ENCODE data around the gene PARP4. TPM values are rescaled to one million over a fixed set of nuclear protein-coding genes. Genes with fewer than 3 reads are reported as not detected.
"Not testable (repeated sequence)": the region's sequence is repeated elsewhere in the genome, so short reads cannot be mapped to it uniquely, and the experiment has no call there.

Gene PARP4
- total and polyA plus RNA-seq, 2 of the 13 experiments (the other 11 are each of a cell fraction or from before 2014, with no cell fraction given): 40.5 to 42.6 TPM

DNA sequence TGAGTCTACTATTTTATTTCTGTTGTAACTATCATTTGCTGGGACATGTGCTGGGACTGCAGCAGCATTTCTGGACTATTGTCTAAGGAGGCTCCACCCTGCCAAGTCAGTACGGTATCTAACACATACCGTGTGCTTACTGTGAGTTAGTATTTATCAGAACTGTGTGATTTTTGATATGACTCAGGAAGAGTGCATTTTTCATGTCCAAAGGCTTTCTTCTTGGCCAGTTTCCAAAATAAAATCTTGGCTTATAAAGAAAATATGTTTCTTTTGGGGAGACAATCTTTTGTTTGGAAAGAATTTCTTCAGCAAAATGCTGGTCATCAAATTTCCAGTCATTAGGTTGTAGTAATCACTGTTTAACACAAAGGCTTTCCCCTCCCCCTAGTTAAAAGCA lies 11.6 kb downstream of the PARP4 start:
- in situ Hi-C loops (cut with HindIII; ENCODE audit: extremely low pct_ligation_motif_present, low pct_unique_long_range_greater_than_20kb) (no loop called here), intact Hi-C loops (cut with micrococcal nuclease; ENCODE audit: unreplicated experiment) (no loop called here)
- TF ChIP-seq MBD4 (IDR thresholded peaks at IDR 0.05; ENCODE audit: borderline replicate concordance, low read length) (no peak), KMT2A (CRISPR knock-in tag; IDR thresholded peaks at IDR 0.05) (no peak), JUN (CRISPR knock-in tag; IDR thresholded peaks at IDR 0.05) (no peak), TCF12 (IDR thresholded peaks at IDR 0.05) (no peak), TCF12 (CRISPR knock-in tag; IDR thresholded peaks at IDR 0.05) (no peak), ZNF747 (CRISPR knock-in tag; IDR thresholded peaks at IDR 0.05; ENCODE audit: borderline replicate concordance) (no peak), ZNF777 (CRISPR knock-in tag; IDR thresholded peaks at IDR 0.05) (no peak)
- TF ChIP-seq, protein P1, sequence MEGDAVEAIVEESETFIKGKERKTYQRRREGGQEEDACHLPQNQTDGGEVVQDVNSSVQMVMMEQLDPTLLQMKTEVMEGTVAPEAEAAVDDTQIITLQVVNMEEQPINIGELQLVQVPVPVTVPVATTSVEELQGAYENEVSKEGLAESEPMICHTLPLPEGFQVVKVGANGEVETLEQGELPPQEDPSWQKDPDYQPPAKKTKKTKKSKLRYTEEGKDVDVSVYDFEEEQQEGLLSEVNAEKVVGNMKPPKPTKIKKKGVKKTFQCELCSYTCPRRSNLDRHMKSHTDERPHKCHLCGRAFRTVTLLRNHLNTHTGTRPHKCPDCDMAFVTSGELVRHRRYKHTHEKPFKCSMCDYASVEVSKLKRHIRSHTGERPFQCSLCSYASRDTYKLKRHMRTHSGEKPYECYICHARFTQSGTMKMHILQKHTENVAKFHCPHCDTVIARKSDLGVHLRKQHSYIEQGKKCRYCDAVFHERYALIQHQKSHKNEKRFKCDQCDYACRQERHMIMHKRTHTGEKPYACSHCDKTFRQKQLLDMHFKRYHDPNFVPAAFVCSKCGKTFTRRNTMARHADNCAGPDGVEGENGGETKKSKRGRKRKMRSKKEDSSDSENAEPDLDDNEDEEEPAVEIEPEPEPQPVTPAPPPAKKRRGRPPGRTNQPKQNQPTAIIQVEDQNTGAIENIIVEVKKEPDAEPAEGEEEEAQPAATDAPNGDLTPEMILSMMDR (CRISPR knock-in tag; IDR thresholded peaks at IDR 0.05): no peak
- H3K9me3 ChIP-seq (ENCODE audit: low read length): no peaks in the 10 kb centered on the region
- ChIA-PET CTCF (ENCODE audit: low intra/inter-chr PET ratio, low total read pairs) (no interaction called here), POLR2A (no interaction called here)
- H4K20me1 ChIP-seq (ENCODE audit: insufficient read depth, low read length): 0 out of 2 replicates have a peak, but pooled peaks cover 6% of the 10 kb centered on the region
- DNase-seq (ENCODE audit: low spot score) (no peak), ATAC-seq (no peak), FAIRE-seq (no peak)
- H3K4me2 ChIP-seq (ENCODE audit: low read depth, low read length): no peak overlapping the region
- WGBS (ENCODE audit: low lambda C conversion rate): 100% methylated on average over 2 of the region's 2 CpGs
- no peaks in the 10 kb centered on the region for H3K27me3 ChIP-seq (ENCODE audit: control insufficient read depth in 1 of 2, insufficient read depth in 2 of 2, low read length in 2 of 2)
- no TSS peak for BruUV-seq (replicated peaks)
- no peak overlapping the region for H3K27ac ChIP-seq (ENCODE audit: extremely low read length, insufficient read depth, low read length)
- H3K79me2 ChIP-seq (ENCODE audit: insufficient read depth, low read length): peaks cover 17% of the 10 kb centered on the region
- no peak overlapping the region for H3K4me3 ChIP-seq (replicated peaks in 1 of 3; ENCODE audit: insufficient read depth in 1 of 3, low read depth in 2 of 3, low read length in 3 of 3)
- no peak overlapping the region for H3K9ac ChIP-seq (ENCODE audit: insufficient read depth, low read depth, low read length)
- H2AFZ ChIP-seq (ENCODE audit: low read length): no peak overlapping the region
- H3K36me3 ChIP-seq (replicated peaks in 1 of 2; ENCODE audit: control insufficient read depth in 1 of 2, insufficient read depth in 2 of 2, low read length in 2 of 2): peaks cover 12 to 47% of the 10 kb centered on the region in 2 experiments
- H3K4me1 ChIP-seq (ENCODE audit: insufficient read depth, low read length): peaks cover 27% of the 10 kb centered on the region

DNA sequence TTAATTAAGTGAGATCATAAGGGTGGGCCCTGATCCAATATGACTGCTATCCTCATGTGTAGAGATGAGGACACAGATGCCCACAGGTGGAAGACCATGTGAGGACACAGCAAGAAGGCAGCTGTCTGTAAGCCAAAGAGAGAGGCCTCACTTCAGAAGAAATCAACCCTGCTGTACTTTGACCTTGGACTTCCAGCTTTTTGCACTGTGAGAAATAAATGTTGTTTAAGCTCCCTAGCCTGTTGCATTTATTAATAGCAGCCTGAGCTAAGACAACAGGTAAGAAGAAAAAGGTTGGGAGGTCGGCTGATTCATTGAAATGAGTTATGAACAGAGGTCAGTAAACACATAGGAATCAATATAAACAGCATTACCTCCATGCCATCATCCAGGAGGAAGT lies 14.8 kb downstream of the PARP4 start:
- POLR2A ChIA-PET: interaction anchor here (1.1 kb wide), 1 partner anchor 12 kb away, joined by 3 read pairs; no protein-coding TSS in a partner anchor
- Histone ChIP-seq H3K27me3 (ENCODE audit: control insufficient read depth in 1 of 2, insufficient read depth in 2 of 2, low read length in 2 of 2) (no peaks in the 10 kb centered on the region), H3K79me2 (ENCODE audit: insufficient read depth, low read length) (peaks cover 3% of the 10 kb centered on the region), H2AFZ (ENCODE audit: low read length) (no peak overlapping the region), H3K9ac (ENCODE audit: insufficient read depth, low read depth, low read length) (no peak overlapping the region), H3K27ac (ENCODE audit: extremely low read length, insufficient read depth, low read length) (peak overlapping the region; percentile 26), H3K4me1 (ENCODE audit: insufficient read depth, low read length) (peaks cover 17% of the 10 kb centered on the region), H3K4me2 (ENCODE audit: low read depth, low read length) (no peak overlapping the region), H3K9me3 (ENCODE audit: low read length) (no peaks in the 10 kb centered on the region), H4K20me1 (ENCODE audit: insufficient read depth, low read length) (no peaks in the 10 kb centered on the region), H3K36me3 (replicated peaks in 1 of 2; ENCODE audit: control insufficient read depth in 1 of 2, insufficient read depth in 2 of 2, low read length in 2 of 2) (peaks cover 22 to 53% of the 10 kb centered on the region in 2 experiments), H3K4me3 (replicated peaks in 1 of 3; ENCODE audit: insufficient read depth in 1 of 3, low read depth in 2 of 3, low read length in 3 of 3) (no peak overlapping the region)
- intact Hi-C loops (cut with micrococcal nuclease; ENCODE audit: unreplicated experiment): no loop called here
- WGBS (ENCODE audit: low lambda C conversion rate): 64% methylated on average over 1 of the region's 1 CpG
- CTCF ChIA-PET (ENCODE audit: low intra/inter-chr PET ratio, low total read pairs): no interaction called here
- in situ Hi-C loops (cut with HindIII; ENCODE audit: extremely low pct_ligation_motif_present, low pct_unique_long_range_greater_than_20kb): no loop called here
- peak; percentile 52 for ATAC-seq
- no TSS peak for BruUV-seq (replicated peaks)
- peak; percentile 10 for DNase-seq (ENCODE audit: low spot score)
- 0 out of 2 replicates have a peak, but pooled peaks have one; percentile 33 for TF ChIP-seq HNF4A (CRISPR knock-in tag; IDR thresholded peaks at IDR 0.05)
- no peak for TF ChIP-seq PAX8 (CRISPR knock-in tag; IDR thresholded peaks at IDR 0.05; ENCODE audit: borderline replicate concordance)
- no peak for TF ChIP-seq ZNF446 (CRISPR knock-in tag; IDR thresholded peaks at IDR 0.05)
- no peak for FAIRE-seq

DNA sequence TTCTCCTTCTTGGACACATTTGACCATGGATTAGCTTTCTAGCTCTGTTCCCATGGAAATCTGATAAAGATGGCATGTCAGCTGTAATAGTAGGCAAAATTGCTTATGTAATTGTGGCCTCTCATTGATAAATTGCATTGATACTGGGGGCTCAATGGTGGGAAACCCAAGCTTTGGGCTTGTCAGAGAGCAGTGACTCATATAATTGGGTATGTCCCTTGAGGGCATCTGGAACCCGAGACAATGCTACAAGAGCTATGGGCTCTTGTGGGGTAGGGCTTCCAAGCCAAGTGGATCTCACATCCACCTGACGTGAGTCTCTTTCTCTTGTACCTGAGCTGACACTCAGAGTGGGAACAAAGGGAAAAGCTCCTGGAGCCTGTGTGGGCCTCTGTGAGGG lies 16.3 kb downstream of the PARP4 start:
- in situ Hi-C loops (cut with HindIII; ENCODE audit: extremely low pct_ligation_motif_present, low pct_unique_long_range_greater_than_20kb); H3K27ac ChIP-seq (ENCODE audit: extremely low read length, insufficient read depth, low read length); DNase-seq (ENCODE audit: low spot score); CTCF ChIA-PET (ENCODE audit: low intra/inter-chr PET ratio, low total read pairs); intact Hi-C loops (cut with micrococcal nuclease; ENCODE audit: unreplicated experiment); H4K20me1 ChIP-seq (ENCODE audit: insufficient read depth, low read length); BruUV-seq (replicated peaks); ATAC-seq; H3K4me2 ChIP-seq (ENCODE audit: low read depth, low read length); H3K9me3 ChIP-seq (ENCODE audit: low read length); H3K9ac ChIP-seq (ENCODE audit: insufficient read depth, low read depth, low read length); H3K79me2 ChIP-seq (ENCODE audit: insufficient read depth, low read length); H3K27me3 ChIP-seq (ENCODE audit: control insufficient read depth in 1 of 2, insufficient read depth in 2 of 2, low read length in 2 of 2); H3K4me3 ChIP-seq (replicated peaks in 1 of 3; ENCODE audit: insufficient read depth in 1 of 3, low read depth in 2 of 3, low read length in 3 of 3); FAIRE-seq; H2AFZ ChIP-seq (ENCODE audit: low read length); POLR2A ChIA-PET: not testable (repeated sequence)
- Histone ChIP-seq H3K36me3 (replicated peaks in 1 of 2; ENCODE audit: control insufficient read depth in 1 of 2, insufficient read depth in 2 of 2, low read length in 2 of 2) (peaks cover 31 to 51% of the 10 kb centered on the region in 2 experiments), H3K4me1 (ENCODE audit: insufficient read depth, low read length) (peaks cover 12% of the 10 kb centered on the region)
- no CpG with 5 or more reads among the region's 2 CpGs for WGBS (ENCODE audit: low lambda C conversion rate)
